GM21367 (cell line): ENCODE results near the gene HNRNPA3.
"Not testable (repeated sequence)": the region's sequence is repeated elsewhere in the genome, so short reads cannot be mapped to it uniquely, and the experiment has no call there.

Source experiments
- ATAC-seq: cut with Tn5 transposase; IDR thresholded peaks from one replicate; pipeline ENCODE4 v1.9.1; 2021; ENCODE audit not compliant: unreplicated experiment

HNRNPA3 gene

GRCh38 chr2:177212106-177212890, at the start of gene HNRNPA3:
HNRNPA3 (plus strand) TSS chr2:177212794; CDS start chr2:177212800, 6 bp downstream.
- ATAC-seq: peak; percentile 80

- ATAC-seq: no peak
Measured at GRCh38 chr2:177164131-177164530, 48.5 kb upstream of the HNRNPA3 start.

- peak; percentile 61 for ATAC-seq
Measured at GRCh38 chr2:177164584-177165052, 48.0 kb upstream of the HNRNPA3 start.

DNA sequence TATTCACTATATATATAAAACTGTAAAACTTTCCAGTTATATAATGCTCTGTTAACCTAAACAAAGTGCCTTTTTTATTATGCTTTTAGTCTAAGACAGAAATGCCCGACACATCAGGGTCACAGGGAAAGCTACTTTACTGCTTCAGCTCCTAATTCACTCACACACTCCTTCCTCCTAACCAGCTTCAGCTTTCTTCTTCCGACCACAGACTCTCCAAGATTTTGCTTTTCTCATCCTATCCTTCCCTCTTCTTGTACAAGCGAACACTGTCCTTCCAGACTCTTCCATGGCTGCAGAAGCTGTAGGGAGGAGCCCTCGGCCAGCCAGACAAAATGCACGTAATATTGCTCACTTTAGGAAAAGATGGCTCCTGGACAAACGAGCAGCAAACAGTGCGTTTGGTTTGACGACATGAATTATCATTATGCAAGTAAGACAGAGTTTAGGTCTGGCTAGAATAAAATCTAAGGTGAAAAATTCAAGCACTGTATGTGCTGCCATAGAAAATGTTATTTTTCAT, 47.5 kb upstream of the HNRNPA3 start:
- ATAC-seq: no peak

DNA sequence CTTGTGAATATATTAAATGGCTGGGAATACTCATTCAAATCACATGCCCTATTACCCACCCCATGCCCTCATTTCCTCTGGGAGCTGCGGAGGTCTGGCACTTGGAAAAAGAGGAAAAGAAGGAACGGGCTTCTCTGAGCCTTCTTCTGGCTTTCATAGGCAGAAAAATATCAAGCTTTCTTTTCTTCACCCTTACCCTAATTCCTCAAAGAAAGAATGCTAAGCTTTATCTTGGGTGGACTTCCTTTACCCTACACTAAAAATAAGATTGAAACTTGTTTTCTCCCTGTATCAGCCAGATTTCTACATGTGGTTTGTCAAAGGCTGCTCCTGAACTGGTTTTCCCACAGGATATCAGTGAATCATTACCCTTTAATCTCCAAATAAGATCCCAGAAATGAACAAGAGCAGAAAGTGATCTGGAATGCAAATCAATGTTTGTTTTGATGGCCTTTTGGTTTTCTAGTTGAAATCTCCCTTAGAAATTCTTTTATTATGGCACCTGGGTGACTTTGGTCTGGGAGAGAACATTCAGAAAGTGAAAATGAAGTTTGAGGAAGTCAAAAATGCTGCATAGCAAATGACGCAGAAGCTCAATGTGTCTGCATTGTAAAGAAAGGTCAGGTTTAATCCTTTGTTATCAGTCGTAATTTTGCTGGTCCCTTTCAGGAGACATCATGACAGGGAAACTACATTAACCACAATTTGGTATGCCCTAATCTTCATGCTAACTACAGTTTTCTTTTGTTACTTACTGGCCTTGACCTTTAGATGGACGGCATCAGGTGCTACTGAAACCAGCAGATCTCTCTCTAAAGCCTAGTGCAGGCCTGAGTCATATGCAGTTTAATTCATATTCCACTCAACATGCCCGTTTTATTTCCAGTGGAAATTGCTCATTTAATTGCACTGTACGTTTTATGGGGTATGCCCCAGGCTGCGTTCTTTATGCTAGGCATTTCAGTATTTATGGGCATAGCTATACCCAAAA, 46.6 kb upstream of the HNRNPA3 start:
- ATAC-seq: peak; percentile 48

DNA sequence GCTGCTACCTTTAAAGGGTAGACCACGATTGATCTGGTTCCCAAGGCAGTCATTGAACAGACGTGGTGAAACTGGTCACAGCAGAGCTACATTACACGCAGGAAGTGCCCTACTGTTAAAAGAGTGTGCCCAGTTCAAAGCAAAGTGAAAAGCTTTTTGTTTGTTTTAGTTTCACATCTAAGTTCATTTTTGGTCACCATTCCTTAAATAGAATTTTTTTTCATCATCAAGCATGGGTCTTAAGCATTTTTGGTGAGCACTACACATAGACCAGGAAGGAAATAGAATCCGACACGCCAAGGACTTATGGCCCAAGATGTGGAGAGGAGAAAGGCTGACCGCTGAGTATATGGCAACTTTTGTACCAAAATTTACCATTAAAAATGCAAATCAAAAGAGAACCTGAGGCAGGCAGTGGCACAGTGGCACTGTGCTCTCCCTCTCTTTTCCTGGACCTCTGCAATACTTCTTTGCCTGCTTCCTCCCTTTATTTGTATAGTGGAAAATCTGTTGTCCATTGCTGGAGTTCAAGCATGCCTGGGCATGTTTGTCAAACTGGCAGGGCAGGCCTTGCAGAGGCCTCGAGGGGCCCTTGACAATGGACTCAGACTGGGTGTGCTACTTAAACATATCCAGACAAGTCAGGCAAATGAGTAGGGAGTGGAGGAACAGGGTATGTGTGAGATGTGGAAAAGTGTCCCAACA, 42.6 kb upstream of the HNRNPA3 start:
- ATAC-seq: peak; percentile 75

GRCh38 chr2:177171418-177171865, 41.2 kb upstream of the HNRNPA3 start:
- ATAC-seq: no peak

DNA sequence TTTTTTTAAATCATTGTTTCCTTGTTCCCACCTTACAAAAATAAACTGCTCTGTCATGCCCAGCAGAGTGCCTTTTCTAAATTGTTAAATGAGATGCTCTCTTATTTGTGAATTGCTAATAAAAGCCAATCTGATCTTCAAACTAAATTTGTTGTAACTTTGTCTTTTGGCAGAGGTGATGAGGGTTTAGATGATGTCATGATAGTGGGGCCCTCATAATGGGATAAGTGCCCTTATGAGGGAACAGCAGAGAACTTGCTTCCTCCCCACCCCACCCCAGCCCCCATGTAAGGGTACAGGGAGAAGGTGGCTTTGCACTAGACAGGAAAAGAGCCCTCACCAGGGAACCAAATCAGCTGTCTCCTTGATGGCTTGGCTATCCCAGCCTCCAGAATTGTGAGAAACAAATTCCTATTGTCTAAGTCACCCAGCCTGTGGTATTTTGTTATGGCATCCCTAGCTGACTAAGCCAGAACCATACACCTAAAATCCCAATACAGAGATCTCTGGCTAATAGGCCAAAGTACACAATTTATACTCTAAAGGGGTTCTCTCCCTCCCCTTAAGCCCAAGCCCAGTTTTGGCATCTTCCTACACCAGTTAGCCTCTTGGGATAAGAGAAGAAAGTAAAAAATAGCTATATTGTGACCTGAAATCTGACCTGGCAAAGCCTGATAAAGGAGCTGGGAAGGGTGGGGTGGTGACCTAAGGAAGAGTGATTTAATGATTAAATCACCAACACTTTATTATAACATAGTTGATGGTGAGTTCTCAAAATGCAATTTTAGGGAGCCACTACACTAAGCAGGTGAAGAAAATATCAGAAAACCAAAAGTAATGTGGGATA, 40.3 kb upstream of the HNRNPA3 start:
- no peak for ATAC-seq

- no peak for ATAC-seq
Measured at GRCh38 chr2:177174486-177174885, 38.1 kb upstream of the HNRNPA3 start.

DNA sequence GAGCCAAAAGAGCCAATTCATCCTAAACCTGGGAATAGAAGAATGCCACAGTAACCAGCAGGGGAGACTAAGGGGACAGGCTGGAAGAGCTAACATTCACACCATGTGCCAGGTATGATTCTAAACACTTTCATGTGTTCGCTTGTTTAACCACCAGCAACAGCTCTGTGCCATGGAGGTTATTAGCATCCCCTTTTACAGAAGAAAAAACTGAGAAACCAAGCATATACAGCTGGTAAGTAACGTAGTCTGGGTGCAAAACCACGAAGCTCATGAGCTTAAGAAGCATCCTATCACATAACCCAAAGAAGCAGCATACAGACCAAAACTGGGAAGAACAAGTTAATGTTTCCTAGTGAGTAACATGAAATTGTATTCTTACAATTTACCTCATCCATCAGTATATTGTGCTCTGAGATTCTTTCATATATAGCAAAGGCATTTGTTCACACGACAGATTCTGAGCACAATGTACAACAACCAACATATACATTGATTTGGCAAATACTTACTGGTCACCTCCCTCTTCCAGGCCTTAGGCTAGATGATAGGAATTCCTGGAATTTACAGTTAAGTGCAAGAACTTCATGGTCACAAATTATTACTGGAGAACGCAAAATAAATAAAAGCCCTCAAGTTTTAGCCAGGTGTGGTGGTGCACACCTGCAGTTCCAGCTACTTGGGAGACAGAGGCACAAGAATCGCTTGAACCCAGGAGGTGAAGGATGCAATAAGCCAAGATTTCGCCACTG, 36.5 kb upstream of the HNRNPA3 start:
- ATAC-seq: no peak

GRCh38 chr2:177178797-177179196, 33.8 kb upstream of the HNRNPA3 start:
- no peak for ATAC-seq

DNA sequence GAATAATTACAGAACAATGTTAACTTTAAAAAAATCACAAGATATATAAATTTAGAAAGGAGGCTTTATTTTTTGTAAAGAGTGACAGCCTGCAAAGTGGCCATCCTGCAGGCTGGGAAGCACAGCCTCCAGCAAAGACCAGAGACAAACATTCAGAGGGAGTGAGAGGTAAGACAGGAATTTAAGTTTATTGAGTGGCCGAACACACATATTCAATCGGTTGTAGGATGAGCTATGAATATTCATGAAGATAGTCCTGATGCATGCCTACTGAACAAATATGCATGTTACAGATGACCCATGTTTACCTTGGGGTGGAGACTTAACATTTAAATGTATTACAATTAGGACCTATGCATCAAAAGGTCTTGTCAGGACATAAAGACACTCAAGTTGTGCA, 33.4 kb upstream of the HNRNPA3 start:
- no peak for ATAC-seq

- not testable (repeated sequence) for ATAC-seq
Measured at GRCh38 chr2:177179671-177180070, 32.9 kb upstream of the HNRNPA3 start.

DNA sequence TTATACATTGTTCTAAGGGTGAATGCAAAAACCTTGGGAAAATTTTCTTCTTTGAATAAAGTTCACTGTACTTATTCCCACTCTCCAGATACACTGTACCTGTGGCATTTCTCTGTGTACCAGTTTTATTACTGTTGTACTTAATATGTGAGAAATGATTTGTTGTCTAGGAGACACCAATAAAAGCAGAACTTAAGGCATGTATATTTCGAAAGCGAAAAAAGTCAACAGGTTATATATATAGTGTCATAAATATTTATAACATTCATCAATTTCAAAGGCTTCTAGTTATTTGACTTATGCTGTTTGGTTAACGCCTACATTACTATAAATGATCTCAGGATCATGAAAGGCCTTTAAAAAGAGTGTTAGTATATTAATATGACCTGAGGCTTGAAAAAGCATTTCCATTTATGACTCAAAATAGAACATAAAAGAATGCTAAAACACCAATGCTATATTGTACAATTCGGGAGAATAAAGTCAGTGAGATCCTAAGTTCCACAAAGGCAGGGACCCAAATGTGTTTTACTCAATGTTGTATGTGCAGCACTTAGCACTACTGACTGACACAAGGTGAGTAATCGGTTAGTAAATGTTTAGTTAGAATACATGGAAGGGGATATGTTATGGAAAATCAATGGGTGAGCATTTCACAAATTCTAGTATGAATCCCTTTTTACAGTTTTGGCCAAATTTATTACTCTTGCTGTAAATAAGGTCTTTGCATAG, 32.2 kb upstream of the HNRNPA3 start:
- no peak for ATAC-seq

- no peak for ATAC-seq
Measured at GRCh38 chr2:177183860-177184259, 28.7 kb upstream of the HNRNPA3 start.

DNA sequence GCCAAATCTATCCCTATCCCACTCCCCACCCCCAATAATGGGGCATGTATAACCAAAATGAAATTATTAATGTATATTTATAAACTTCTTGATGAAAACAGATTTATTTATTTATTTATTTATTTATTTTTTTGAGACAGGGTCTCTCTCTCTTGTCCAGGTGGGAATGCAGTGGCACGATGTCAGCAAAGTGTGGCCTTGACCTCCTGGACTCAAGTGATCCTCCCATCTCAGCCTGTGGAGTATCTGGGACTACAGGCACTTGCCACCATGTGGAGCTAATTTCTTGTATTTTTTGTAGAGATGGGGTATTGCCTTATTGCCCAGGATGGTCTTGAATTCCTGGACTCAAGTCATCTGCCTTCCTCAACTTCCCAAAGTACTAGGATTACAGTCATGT, 28.0 kb upstream of the HNRNPA3 start:
- no peak for ATAC-seq

DNA sequence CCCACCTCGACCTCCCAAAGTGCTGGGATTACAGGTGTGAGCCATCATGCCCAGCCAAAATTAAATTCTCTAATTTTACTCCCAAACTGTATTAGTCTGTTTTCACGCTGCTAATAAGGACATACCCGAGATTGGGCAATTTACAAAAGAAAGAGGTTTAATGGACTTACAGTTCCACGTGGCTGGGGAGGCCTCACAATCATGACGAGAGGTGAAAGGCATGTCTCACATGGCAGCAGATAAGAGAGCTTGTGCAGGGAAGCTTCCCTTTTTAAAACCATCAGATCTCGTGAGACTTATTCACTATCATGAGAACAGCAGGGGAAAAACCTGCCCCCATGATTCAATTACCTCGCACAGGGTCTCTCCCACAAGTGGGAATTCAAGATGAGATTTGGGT, 26.6 kb upstream of the HNRNPA3 start:
- not testable (repeated sequence) for ATAC-seq

GRCh38 chr2:177187631-177188312, 24.8 kb upstream of the HNRNPA3 start:
- ATAC-seq: no peak
